Stimulated activated CD8-positive, alpha-beta memory T cell treated with anti-CD3 and anti-CD28 coated beads, Interleukin-12 subunit alpha, Interleukin-12 subunit beta, amount 100 ng/mL, for 1 hour (primary cell): Measurements from ENCODE around the gene OAT.

Experiments used
- DNase-seq: peaks from one replicate; pipeline ENCODE4 v3.0.0-alpha.2; 2020; ENCODE audit warnings: low read depth

The OAT gene

GRCh38 chr10:124353091-124353815, 65.5 kb downstream of the OAT start:
- no peak for DNase-seq

GRCh38 chr10:124351481-124352220, 67.1 kb downstream of the OAT start:
- DNase-seq: no peak

GRCh38 chr10:124350806-124351205, 67.9 kb downstream of the OAT start:
- DNase-seq: no peak

GRCh38 chr10:124349996-124350280, 68.8 kb downstream of the OAT start:
- no peak for DNase-seq

GRCh38 chr10:124349231-124349995, 69.3 kb downstream of the OAT start:
- DNase-seq: no peak

- no peak for DNase-seq
Measured at GRCh38 chr10:124348801-124349200, 69.9 kb downstream of the OAT start.

- DNase-seq: no peak
Measured at GRCh38 chr10:124347956-124348355, 70.8 kb downstream of the OAT start.
